ENCODE results near the gene SPATA2.
"Not testable (repeated sequence)": the region's sequence is repeated elsewhere in the genome, so short reads cannot be mapped to it uniquely, and the experiment has no call there.

SPATA2 gene, protein sequence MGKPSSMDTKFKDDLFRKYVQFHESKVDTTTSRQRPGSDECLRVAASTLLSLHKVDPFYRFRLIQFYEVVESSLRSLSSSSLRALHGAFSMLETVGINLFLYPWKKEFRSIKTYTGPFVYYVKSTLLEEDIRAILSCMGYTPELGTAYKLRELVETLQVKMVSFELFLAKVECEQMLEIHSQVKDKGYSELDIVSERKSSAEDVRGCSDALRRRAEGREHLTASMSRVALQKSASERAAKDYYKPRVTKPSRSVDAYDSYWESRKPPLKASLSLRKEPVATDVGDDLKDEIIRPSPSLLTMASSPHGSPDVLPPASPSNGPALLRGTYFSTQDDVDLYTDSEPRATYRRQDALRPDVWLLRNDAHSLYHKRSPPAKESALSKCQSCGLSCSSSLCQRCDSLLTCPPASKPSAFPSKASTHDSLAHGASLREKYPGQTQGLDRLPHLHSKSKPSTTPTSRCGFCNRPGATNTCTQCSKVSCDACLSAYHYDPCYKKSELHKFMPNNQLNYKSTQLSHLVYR

DNA sequence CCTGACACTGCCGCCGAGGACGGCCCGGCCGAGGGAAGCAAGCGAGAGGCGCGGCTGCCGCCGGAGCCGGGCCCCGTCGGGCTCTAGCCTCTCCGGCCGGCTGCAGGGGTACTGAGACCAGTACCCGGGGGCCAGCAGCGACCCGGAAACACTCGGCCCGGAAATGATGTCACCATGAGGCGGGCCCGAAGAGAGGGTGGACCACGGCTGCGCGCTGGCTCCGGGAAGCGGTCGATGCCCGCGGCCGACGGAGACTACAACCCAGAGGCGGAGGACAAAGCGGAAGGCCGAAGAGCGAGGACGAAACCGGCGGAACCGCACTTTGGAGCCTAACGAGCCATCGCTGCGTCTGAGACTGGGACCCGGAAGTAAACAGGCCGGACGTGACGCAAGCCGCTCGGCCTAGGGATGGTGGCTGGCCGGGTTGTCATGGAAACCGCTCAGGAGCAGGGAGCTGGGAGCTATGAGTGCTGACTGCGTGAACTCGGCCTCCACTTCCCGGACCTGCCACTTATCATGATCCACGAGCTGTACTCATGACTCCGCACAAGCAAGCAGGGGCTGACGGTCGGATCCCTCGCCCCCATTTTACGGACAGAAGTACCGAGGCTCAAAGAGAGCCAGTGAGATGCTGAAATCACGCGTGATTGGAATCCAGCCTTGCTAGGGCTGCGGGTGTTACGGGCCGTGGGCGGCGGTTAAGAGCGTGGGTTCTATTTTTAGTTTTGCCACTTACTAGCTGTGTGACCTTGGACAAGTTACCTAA lies at the start of gene SPATA2:
Gene SPATA2, minus strand, starts transcription at position 150 of the 766 bp plus-strand sequence. CDS start 7,039 bp downstream, outside the sequence.
- Histone ChIP-seq H3K27me3 (replicated peaks; ENCODE audit: control insufficient read depth, insufficient read depth, low read length) (no peaks in the 10 kb centered on the region), H3K9ac (ENCODE audit: low read length) (peak within 1 kb of the TSS; percentile 100), H3K4me1 (ENCODE audit: control insufficient read depth, insufficient read depth, low read length) (peaks cover 21% of the 10 kb centered on the region), H3K36me3 (ENCODE audit: control insufficient read depth, insufficient read depth, low read length, severe bottlenecking) (no peaks in the 10 kb centered on the region), H3K4me3 (ENCODE audit: low read length) (peak within 1 kb of the TSS; percentile 96), H3K9me3 (ENCODE audit: control insufficient read depth, low read length) (no peaks in the 10 kb centered on the region)
- DNase-seq (ENCODE audit: low read depth) = peak; percentile 99

DNA sequence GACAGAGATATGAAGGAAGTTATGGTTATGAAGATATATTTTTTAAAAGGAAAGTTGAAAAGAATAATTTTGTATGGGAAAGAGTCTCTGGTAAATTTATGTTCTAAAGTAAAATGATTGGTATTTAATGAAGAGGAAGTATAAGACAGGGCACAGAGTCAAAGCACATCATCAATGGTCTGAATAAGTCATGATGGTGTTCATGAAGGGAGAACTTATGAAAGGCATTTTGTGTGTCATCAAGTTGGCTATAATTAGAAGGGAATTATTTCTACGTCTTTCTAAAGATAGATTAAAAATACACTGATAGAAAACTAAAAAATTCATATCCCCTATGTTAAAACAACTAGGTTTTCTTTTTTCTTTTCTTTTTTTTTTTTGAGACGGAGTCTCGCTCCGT lies 46.1 kb upstream of the SPATA2 start:
- no peaks in the 10 kb centered on the region for H3K9me3 ChIP-seq (ENCODE audit: control insufficient read depth, low read length)
- no peaks in the 10 kb centered on the region for H3K27me3 ChIP-seq (replicated peaks; ENCODE audit: control insufficient read depth, insufficient read depth, low read length)
- H3K4me1 ChIP-seq (ENCODE audit: control insufficient read depth, insufficient read depth, low read length) = no peaks in the 10 kb centered on the region

GRCh38 chr20:49957089-49957938 lies 42.0 kb upstream of the SPATA2 start:
- H3K4me1 ChIP-seq (ENCODE audit: control insufficient read depth, insufficient read depth, low read length); H3K27me3 ChIP-seq (replicated peaks; ENCODE audit: control insufficient read depth, insufficient read depth, low read length); DNase-seq (ENCODE audit: low read depth); H3K4me3 ChIP-seq (ENCODE audit: low read length); H3K9me3 ChIP-seq (ENCODE audit: control insufficient read depth, low read length); H3K9ac ChIP-seq (ENCODE audit: low read length): not testable (repeated sequence)
- H3K36me3 ChIP-seq (ENCODE audit: control insufficient read depth, insufficient read depth, low read length, severe bottlenecking) = peaks cover 54% of the 10 kb centered on the region

More for the DNA sequence above, 46.1 kb upstream of the SPATA2 start:
- peaks cover 25% of the 10 kb centered on the region for H3K36me3 ChIP-seq (ENCODE audit: control insufficient read depth, insufficient read depth, low read length, severe bottlenecking)
- no peak for DNase-seq (ENCODE audit: low read depth)
- H3K9ac ChIP-seq (ENCODE audit: low read length) = no peak overlapping the region
- H3K4me3 ChIP-seq (ENCODE audit: low read length) = no peak overlapping the region

GRCh38 chr20:49956689-49957088 lies 41.4 kb upstream of the SPATA2 start:
- H3K4me3 ChIP-seq (ENCODE audit: low read length) = no peak overlapping the region
- no peak overlapping the region for H3K9ac ChIP-seq (ENCODE audit: low read length)
- peaks cover 4% of the 10 kb centered on the region for H3K4me1 ChIP-seq (ENCODE audit: control insufficient read depth, insufficient read depth, low read length)
- no peak for DNase-seq (ENCODE audit: low read depth)
- H3K36me3 ChIP-seq (ENCODE audit: control insufficient read depth, insufficient read depth, low read length, severe bottlenecking) = peaks cover 60% of the 10 kb centered on the region
- H3K27me3 ChIP-seq (replicated peaks; ENCODE audit: control insufficient read depth, insufficient read depth, low read length) = no peaks in the 10 kb centered on the region
- H3K9me3 ChIP-seq (ENCODE audit: control insufficient read depth, low read length) = no peaks in the 10 kb centered on the region

- not testable (repeated sequence) for H3K27me3 ChIP-seq (replicated peaks; ENCODE audit: control insufficient read depth, insufficient read depth, low read length); DNase-seq (ENCODE audit: low read depth)
- peaks cover 62% of the 10 kb centered on the region for H3K36me3 ChIP-seq (ENCODE audit: control insufficient read depth, insufficient read depth, low read length, severe bottlenecking)
These were observed 40.6 kb upstream of the SPATA2 start for GRCh38 chr20:49955830-49956396.

GRCh38 chr20:49955167-49955566 lies 39.8 kb upstream of the SPATA2 start:
- Histone ChIP-seq H3K4me3 (ENCODE audit: low read length) (no peak overlapping the region), H3K9ac (ENCODE audit: low read length) (no peak overlapping the region), H3K4me1 (ENCODE audit: control insufficient read depth, insufficient read depth, low read length) (peaks cover 18% of the 10 kb centered on the region), H3K9me3 (ENCODE audit: control insufficient read depth, low read length) (no peaks in the 10 kb centered on the region), H3K36me3 (ENCODE audit: control insufficient read depth, insufficient read depth, low read length, severe bottlenecking) (peaks cover 69% of the 10 kb centered on the region), H3K27me3 (replicated peaks; ENCODE audit: control insufficient read depth, insufficient read depth, low read length) (no peaks in the 10 kb centered on the region)
- DNase-seq (ENCODE audit: low read depth) = no peak

More at GRCh38 chr20:49955830-49956396, 40.6 kb upstream of the SPATA2 start:
- peaks cover 10% of the 10 kb centered on the region for H3K4me1 ChIP-seq (ENCODE audit: control insufficient read depth, insufficient read depth, low read length)
- H3K9ac ChIP-seq (ENCODE audit: low read length); H3K4me3 ChIP-seq (ENCODE audit: low read length); H3K9me3 ChIP-seq (ENCODE audit: control insufficient read depth, low read length): not testable (repeated sequence)

GRCh38 chr20:49951151-49951550 lies 35.8 kb upstream of the SPATA2 start:
- Histone ChIP-seq H3K27me3 (replicated peaks; ENCODE audit: control insufficient read depth, insufficient read depth, low read length) (no peaks in the 10 kb centered on the region), H3K9ac (ENCODE audit: low read length) (peak overlapping the region; percentile 52), H3K9me3 (ENCODE audit: control insufficient read depth, low read length) (no peaks in the 10 kb centered on the region), H3K36me3 (ENCODE audit: control insufficient read depth, insufficient read depth, low read length, severe bottlenecking) (peaks cover 74% of the 10 kb centered on the region), H3K4me1 (ENCODE audit: control insufficient read depth, insufficient read depth, low read length) (peaks cover 34% of the 10 kb centered on the region), H3K4me3 (ENCODE audit: low read length) (peak overlapping the region; percentile 24)
- peak; percentile 74 for DNase-seq (ENCODE audit: low read depth)

DNA sequence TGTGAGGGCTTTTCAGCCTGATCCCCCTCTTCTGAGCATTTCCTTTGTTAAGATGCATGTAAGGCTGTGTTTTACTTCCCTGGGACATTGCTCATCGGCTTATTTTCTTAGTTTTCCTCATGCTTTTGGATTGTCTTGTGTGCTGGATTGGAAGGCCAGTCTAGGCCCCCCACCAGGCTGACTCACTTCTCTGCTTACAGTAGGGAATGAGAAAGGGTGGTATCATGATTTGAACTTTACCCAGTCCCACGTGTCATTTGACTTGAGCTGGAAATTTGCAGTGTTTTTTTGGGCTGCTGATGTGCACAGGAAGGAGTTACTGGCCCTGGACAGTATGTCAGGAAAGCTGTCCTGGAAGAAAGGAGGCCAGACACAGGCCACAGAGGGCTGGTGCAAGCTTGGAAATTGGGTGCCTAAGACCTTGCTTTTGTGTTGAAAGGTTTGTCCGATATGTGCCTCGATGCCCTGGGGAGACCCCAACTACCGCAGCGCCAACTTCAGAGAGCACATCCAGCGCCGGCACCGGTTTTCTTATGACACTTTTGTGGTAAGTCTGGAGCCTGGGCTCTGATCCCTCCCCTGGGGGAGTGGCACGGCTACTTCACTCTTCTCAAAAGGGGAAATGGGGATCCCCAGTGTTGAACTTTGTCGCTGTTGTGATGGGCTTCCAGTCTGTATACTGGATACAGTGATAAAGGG lies 33.6 kb upstream of the SPATA2 start:
- Histone ChIP-seq H3K9ac (ENCODE audit: low read length) (peak overlapping the region; percentile 10), H3K36me3 (ENCODE audit: control insufficient read depth, insufficient read depth, low read length, severe bottlenecking) (peaks cover 78% of the 10 kb centered on the region), H3K9me3 (ENCODE audit: control insufficient read depth, low read length) (no peaks in the 10 kb centered on the region), H3K4me3 (ENCODE audit: low read length) (peak overlapping the region; percentile 16), H3K4me1 (ENCODE audit: control insufficient read depth, insufficient read depth, low read length) (peaks cover 36% of the 10 kb centered on the region), H3K27me3 (replicated peaks; ENCODE audit: control insufficient read depth, insufficient read depth, low read length) (no peaks in the 10 kb centered on the region)
- DNase-seq (ENCODE audit: low read depth) = peak; percentile 78

DNA sequence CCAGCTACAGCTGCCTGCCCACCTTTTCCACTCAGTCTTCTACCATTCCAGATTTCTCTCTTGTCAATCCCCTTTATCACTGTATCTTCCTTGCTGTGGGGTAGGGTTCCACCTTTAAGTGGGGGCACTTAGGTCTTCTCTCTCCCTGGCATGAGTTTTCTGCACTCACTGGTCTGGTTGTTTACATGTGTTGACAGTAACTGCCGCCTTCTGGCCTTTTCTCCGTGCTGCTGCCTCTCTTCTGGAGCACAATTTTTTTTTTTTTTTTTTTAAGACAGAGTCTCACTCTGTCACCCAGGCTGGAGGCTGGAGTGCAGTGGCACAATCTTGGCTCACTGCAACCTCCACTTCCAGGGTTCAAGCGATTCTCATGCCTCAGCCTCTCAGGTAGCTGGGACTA lies 32.8 kb upstream of the SPATA2 start:
- Histone ChIP-seq H3K4me3 (ENCODE audit: low read length) (no peak overlapping the region), H3K4me1 (ENCODE audit: control insufficient read depth, insufficient read depth, low read length) (peaks cover 36% of the 10 kb centered on the region), H3K9ac (ENCODE audit: low read length) (peak overlapping the region; percentile 32), H3K9me3 (ENCODE audit: control insufficient read depth, low read length) (no peaks in the 10 kb centered on the region), H3K36me3 (ENCODE audit: control insufficient read depth, insufficient read depth, low read length, severe bottlenecking) (peaks cover 74% of the 10 kb centered on the region), H3K27me3 (replicated peaks; ENCODE audit: control insufficient read depth, insufficient read depth, low read length) (no peaks in the 10 kb centered on the region)
- no peak for DNase-seq (ENCODE audit: low read depth)
